Measurements from ENCODE around the gene KIFBP. TPM values are rescaled to one million over a fixed set of nuclear protein-coding genes. Genes with fewer than 3 reads are reported as not detected.
"Not testable (repeated sequence)": the region's sequence is repeated elsewhere in the genome, so short reads cannot be mapped to it uniquely, and the experiment has no call there.

Gene KIFBP
- total RNA-seq, 1 donor from 2014 or later, result 17.3 TPM

- no peak for DNase-seq
Observed at GRCh38 chr10:69004821-69005220, 16.2 kb downstream of the KIFBP start.

GRCh38 chr10:69005704-69006485, 17.3 kb downstream of the KIFBP start:
- DNase-seq, result no peak

- DNase-seq, result no peak
Observed at GRCh38 chr10:69007260-69007659, 18.7 kb downstream of the KIFBP start.

GRCh38 chr10:69009360-69009759, 20.8 kb downstream of the KIFBP start:
- DNase-seq, result no peak

GRCh38 chr10:69010151-69010640, 21.6 kb downstream of the KIFBP start:
- DNase-seq, result no peak

GRCh38 chr10:69012778-69013177, 24.2 kb downstream of the KIFBP start:
- DNase-seq, result not testable (repeated sequence)

- no peak for DNase-seq
Observed at GRCh38 chr10:69014171-69014570, 25.6 kb downstream of the KIFBP start.

- no peak for DNase-seq
Observed at GRCh38 chr10:69018613-69019012, 30.0 kb downstream of the KIFBP start.

- no peak for DNase-seq
Observed at GRCh38 chr10:69022611-69023010, 34.0 kb downstream of the KIFBP start.

- no peak for DNase-seq
Observed at GRCh38 chr10:69025370-69025896, 36.8 kb downstream of the KIFBP start.

GRCh38 chr10:69033256-69033655, 44.7 kb downstream of the KIFBP start:
- DNase-seq, result no peak

- no peak for DNase-seq
Observed at GRCh38 chr10:69037489-69037888, 48.9 kb downstream of the KIFBP start.

- not testable (repeated sequence) for DNase-seq
Observed at GRCh38 chr10:69040904-69041303, 52.3 kb downstream of the KIFBP start.

- no peak for DNase-seq
Observed at GRCh38 chr10:69042417-69042816, 53.8 kb downstream of the KIFBP start.

- DNase-seq, result no peak
Observed at GRCh38 chr10:69042838-69043237, 54.2 kb downstream of the KIFBP start.

- no peak for DNase-seq
Observed at GRCh38 chr10:69043931-69044531, 55.4 kb downstream of the KIFBP start.

- DNase-seq, result no peak
Observed at GRCh38 chr10:69044546-69044945, 55.9 kb downstream of the KIFBP start.

GRCh38 chr10:69045441-69046300, 57.1 kb downstream of the KIFBP start:
- DNase-seq, result no peak

- no peak for DNase-seq
Observed at GRCh38 chr10:69047111-69047832, 58.7 kb downstream of the KIFBP start.

GRCh38 chr10:69048103-69048502, 59.5 kb downstream of the KIFBP start:
- DNase-seq, result no peak

GRCh38 chr10:69049566-69049961, 61.0 kb downstream of the KIFBP start:
- DNase-seq, result no peak

- no peak for DNase-seq
Observed at GRCh38 chr10:69051303-69051702, 62.7 kb downstream of the KIFBP start.
